ENCODE data around the gene B3GALT6.

- TF ChIP-seq POLR2AphosphoS5 (IDR thresholded peaks at IDR 0.05; ENCODE audit: low read depth) (no peak), EZH2 (IDR thresholded peaks at IDR 0.05; ENCODE audit: low read depth, unreplicated experiment) (peak; percentile 31)
These were observed 30.9 kb upstream of the B3GALT6 start for GRCh38 chr1:1200876-1201810.

Measured in GM23338 (cell line).